HG03354 (cell line): ENCODE results near the gene SGSH.
"Not testable (repeated sequence)": the region's sequence is repeated elsewhere in the genome, so short reads cannot be mapped to it uniquely, and the experiment has no call there.

ENCODE experiments used
- ATAC-seq: cut with Tn5 transposase; IDR thresholded peaks from one replicate; pipeline ENCODE4 v1.9.1; 2021; ENCODE audit warnings: mild to moderate bottlenecking; ENCODE audit not compliant: unreplicated experiment, poor library complexity, severe bottlenecking

Gene SGSH

GRCh38 chr17:80214012-80214877 is 5.9 kb downstream of the SGSH start:
- no peak for ATAC-seq

- ATAC-seq: no peak
Observed at GRCh38 chr17:80213643-80213975, 6.5 kb downstream of the SGSH start.

GRCh38 chr17:80212962-80213642 is 7.0 kb downstream of the SGSH start:
- no peak for ATAC-seq

DNA sequence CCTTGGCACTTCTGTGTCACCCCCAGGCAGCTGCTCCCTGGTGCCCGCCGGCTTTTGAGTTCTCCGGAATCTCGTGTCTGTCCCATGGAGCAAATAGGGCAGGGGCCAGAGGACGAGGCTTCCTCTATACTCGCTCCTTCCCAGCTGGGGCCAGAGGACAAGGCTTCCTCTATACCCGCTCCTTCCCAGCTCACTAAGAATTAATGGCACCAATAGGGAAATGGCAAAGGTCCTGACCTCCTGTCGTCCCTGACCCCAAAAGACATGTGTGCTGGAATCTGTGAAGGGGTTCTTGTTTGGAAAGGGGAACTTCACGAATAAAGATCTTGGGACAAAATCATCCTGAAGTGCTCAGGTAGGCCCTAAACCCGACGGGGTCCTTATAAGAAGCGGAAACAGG is 7.6 kb downstream of the SGSH start:
- no peak for ATAC-seq

GRCh38 chr17:80212109-80212508 is 8.0 kb downstream of the SGSH start:
- no peak for ATAC-seq

DNA sequence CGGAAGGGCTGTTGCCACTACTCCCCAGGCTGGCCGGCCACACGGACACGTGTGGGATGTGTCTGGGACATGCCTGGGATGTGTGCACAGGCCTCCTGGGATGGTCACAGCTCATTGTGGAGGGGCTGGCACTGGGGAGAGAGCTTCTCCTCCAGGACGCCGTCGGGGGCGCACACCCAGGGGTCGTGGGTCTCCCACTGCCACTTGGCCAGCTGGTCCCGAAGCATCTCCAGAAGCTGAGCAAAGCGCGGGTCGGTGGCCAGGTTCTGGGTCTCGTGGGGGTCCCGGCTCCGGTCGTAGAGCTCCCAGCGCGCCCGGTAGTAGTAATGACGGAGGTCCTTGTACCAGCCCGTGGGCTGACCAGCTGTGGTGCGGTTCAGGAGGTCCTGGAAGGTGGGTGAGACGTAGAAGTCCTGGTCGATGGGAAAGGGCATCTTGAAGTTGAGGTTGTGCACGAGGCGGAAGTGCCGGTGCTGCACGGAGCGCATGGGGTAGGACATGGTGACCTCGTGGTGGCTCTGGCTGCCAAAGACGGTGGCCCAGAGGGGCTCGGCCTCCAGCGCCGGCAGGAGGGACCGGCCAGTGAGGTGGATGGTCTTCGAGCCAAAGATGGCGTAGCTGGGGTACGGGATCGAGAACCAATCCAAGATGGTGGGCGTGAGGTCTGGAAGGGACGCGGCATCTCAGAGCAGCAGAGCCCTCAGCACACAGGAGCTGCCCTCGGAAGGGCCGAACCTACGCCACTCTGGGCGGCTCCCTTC is 9.6 kb downstream of the SGSH start:
- no peak for ATAC-seq

DNA sequence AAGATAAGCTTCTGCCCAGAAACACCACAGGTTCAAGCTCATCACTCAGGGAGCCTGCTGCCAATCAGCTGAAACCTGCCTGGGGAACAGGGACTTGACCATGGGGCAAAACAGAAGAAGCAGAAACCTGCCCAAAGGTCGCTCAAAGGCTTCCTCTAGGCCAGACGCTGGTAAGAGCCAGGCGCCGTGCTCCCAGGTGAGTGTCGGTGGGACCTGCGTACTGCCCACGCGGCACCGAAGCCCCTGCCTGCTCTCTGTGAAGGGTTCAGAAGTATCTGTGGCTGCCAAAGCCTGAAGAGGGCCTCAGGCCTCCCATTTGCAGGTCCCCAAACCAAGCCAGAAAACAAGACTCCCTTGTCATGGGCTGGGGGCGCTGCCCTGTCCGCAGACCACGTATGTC is 10.4 kb downstream of the SGSH start:
- no peak for ATAC-seq

DNA sequence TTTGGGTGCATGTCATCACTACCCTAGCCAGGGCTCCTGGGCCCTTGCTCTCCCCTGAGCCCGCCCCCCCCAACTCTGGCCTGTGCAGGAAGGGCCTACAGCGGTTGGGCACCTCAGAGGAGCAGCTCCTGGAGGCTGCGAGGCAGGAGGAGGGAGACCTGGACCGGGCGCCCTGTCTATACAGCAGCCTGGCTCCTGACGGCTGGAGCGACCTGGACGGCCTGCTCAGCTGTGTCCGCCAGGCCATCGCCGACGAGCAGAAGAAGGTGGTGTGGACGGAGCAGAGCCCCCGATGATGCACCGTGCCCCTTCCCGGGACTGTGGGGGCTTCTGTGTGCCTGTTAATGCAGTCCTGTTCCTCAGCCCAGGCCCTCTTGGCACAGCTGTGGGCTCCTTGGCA is 12.1 kb downstream of the SGSH start:
- no peak for ATAC-seq

DNA sequence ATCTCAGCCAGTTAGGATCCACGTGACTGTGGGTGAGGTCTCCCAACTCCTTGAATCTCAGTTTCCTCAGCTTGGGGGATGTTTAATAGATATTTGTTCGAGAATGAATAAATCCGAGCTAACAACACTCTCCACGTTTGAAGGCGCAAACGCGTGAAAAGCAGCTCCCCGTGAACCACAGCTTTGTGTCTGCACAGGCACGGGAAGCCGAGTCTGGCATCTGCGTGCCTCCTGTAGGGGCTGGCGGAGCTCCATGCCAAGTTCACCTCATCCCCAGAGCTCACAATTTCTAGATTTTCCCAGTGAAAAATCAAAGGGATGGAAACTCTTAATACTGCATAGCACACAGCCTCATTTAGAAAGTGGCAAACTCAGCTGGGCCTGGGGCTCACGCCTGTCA is 14.3 kb downstream of the SGSH start:
- no peak for ATAC-seq

DNA sequence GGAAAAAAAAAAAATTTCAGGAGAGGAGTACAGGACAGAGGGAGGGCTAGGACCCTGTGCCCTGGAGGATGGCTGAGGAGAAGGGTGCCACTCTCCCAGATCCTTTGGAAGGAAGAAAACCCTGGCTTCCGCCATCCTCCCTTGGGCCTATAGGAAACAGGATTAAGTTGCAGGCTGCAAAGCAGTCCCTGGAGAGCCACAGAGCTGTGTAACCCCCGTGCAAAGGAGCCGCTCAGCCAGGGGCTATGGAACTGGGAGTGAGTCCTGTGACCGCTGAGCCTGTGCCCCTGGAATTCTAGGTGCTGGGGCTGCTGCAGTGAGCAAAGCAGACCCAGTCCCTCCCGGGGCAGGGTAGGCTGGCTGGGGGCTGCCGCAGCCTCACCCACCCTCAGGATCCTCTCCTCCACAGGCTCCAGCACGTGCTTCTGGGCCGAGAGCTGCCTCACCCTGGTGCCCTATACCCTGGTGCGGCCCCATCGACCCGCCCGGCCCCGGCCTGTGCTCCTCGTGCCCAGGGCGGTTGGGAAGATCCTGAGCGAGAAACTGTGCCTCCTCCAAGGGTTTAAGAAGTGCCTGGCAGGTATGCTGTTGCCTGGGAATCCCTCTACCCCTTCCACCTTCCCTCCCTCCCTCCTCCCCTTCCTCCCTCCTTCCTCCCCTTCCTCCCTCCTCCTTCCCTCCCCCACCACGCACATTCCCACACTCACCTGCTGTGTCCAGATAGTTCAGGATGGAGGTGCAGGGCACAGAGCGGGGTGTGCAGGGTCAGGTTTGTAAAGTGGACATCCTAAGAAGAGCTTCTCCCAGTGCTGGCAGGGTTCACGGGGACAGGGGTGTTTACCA is 15.3 kb downstream of the SGSH start:
- ATAC-seq: no peak

- ATAC-seq: no peak
Observed at GRCh38 chr17:80203471-80203963, 16.6 kb downstream of the SGSH start.

DNA sequence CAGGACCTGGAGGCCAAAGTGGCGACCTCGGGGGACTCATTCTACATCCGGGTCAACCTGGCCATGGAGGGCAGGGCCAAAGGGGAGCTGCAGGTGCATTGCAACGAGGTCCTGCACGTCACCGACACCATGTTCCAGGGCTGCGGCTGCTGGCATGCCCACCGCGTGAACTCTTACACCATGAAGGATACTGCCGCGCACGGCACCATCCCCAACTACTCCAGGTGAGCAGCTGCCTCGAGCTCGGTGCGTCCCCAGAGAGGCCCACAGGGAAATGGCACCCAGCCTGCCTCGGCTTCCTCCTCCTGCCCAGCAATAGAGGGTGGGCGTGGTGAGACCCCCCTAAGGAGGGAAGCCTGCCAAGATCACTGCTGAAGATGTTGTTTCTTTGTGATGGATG is 17.9 kb downstream of the SGSH start:
- ATAC-seq: no peak

- ATAC-seq: no peak
Observed at GRCh38 chr17:80201446-80201845, 18.7 kb downstream of the SGSH start.

GRCh38 chr17:80199295-80199694 is 20.8 kb downstream of the SGSH start:
- not testable (repeated sequence) for ATAC-seq

DNA sequence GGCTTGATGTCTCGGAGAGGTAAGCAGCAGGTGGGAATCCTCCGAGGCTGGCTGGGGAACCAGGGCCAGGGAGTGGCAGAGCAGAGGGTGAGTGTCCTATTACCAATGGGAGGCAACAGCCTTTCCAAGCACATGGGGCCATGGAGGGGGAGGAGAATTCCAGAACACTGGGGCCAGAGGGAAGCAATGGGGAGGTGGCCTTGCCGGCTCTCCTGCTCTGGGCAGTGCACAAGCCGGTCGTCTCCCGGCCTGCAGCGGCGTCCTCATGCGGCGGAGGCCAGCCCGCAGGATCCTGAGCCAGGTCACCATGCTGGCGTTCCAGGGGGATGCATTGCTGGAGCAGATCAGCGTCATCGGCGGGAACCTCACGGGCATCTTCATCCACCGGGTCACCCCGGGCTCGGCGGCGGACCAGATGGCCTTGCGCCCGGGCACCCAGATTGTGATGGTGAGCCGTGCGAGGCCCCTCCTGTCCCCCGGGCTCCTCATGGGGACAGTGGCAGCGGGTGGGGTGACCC is 21.9 kb downstream of the SGSH start:
- no peak for ATAC-seq

GRCh38 chr17:80196652-80197051 is 23.5 kb downstream of the SGSH start:
- ATAC-seq: no peak

DNA sequence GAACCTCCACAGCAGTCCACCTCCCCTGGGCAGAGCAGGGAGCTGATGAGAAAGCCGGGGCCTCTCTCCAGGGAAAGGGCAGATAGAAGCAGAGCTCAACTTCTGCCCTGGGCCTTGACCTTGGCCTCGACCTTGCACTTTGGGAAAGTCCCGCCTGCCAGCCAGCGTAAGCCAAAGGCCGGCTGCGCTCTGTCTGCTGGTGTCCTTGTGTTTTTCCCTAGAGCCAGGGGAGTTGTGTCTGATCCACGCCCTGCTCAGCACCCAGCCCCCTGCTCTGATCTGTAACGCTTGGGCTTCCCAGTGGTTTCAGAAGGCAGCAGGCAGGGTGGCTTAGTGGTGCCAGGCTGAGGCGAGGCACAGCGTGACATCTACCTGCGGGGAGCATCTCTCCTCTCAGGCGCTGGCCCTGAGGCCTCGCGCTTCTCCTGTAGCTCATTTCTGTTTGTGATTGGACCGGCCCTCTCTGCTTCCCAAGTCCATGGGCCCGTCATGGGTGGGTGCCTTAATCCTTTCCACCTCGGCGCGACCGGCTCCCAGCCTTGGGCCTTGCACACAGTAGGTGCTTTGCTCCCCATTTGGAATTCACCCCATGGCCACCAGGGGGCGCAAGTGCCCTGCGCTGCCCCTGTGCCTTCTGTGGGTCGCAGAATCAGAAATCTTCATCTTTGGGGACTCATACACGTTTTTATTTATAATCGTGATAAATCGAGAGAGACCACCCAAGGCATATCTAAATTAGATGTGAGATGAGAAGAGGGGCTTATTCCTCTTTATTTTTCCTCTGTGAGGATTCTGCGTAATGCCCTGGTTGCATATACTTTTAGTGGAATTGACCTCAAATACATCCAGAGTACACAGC is 24.2 kb downstream of the SGSH start:
- ATAC-seq: no peak

GRCh38 chr17:80195141-80195540 is 25.0 kb downstream of the SGSH start:
- no peak for ATAC-seq
